Psoas muscle (tissue), 8 donors: ENCODE results near the gene CIPC. TPM values are rescaled to one million over a fixed set of nuclear protein-coding genes. Genes with fewer than 3 reads are reported as not detected.

Experiments
- ATAC-seq, 4 donors: fragments of 200-7000 bp; cut with Tn5 transposase; one replicate each; pipeline ENCODE4 v1.9.1; 2020; ENCODE audit warnings: moderate library complexity in 3 of 4, mild to moderate bottlenecking in 2 of 4
- DNase-seq, 2 donors: peaks; one replicate each; pipeline ENCODE4 v3.0.0-alpha.2; 2020
- H3K27ac ChIP-seq: fragments of 200-600 bp; one replicate; pipeline ENCODE4 v1.8.0; 2022
- H3K27me3 ChIP-seq, 3 donors: fragments of 200-600 bp in 1 of 3; one replicate each; pipeline versions ENCODE4 v1.6.1 to v1.8.0; 2013 to 2022; ENCODE audit warnings: low read length in 2 of 3, mild to moderate bottlenecking in 2 of 3, moderate library complexity in 1 of 3; ENCODE audit not compliant: insufficient read depth in 3 of 3
- H3K36me3 ChIP-seq, 2 donors: fragments of 200-600 bp in 1 of 2; one replicate each; pipeline versions ENCODE4 v1.6.1 to v1.8.0; 2013 to 2022; ENCODE audit warnings: low read depth in 1 of 2, mild to moderate bottlenecking in 1 of 2, moderate library complexity in 1 of 2; ENCODE audit not compliant: insufficient read depth in 1 of 2
- H3K4me1 ChIP-seq: fragments of 200-600 bp; one replicate; pipeline ENCODE4 v1.8.0; 2022
- H3K4me3 ChIP-seq: fragments of 200-600 bp; one replicate; pipeline ENCODE4 v1.8.0; 2022; ENCODE audit warnings: mild to moderate bottlenecking
- H3K9me3 ChIP-seq: fragments of 200-600 bp; one replicate; pipeline ENCODE4 v1.8.0; 2022
- WGBS, 3 donors: extraction: QIAGEN DNeasy Blood & Tissue Kit; methylation state at CpG; one replicate each; pipeline versions ENCODE4 v1.1.6 to v1.1.7; 2013; 5-methylcytosine and 5-hydroxymethylcytosine counted together
- intact Hi-C, 2 donors: fragments of 100-400 bp; cut with DNase I; formaldehyde crosslinking; loops; one replicate each; pipeline versions ENCODE4 v1.11.0 to v1.14.2; 2022
- polyA plus RNA-seq, 3 donors: library from polyadenylated mRNA; stranded (reverse); fragments of 200-250 nt; gene quantifications; one replicate each; pipeline ENCODE4 v1.2.3, GENCODE V29; 2013
- total RNA-seq, 4 donors: library from RNA; stranded (reverse); fragmentation: NEBNext Ultra II Directional in 2 of 4; extraction: Animal tissue kit (Norgen Biotek cat#: 25700) in 2 of 4; gene quantifications; one replicate each; pipeline versions ENCODE4 v1.2.1 to v1.2.4, GENCODE V29; 2021 to 2023
- TF ChIP-seq, protein P1 (sequence below): fragments of 200-600 bp; IDR thresholded peaks from one replicate; pipeline ENCODE4 v1.8.0; 2022; ENCODE audit warnings: antibody characterized with exemption
- donor health status: healthy with polysubstance abuse.
- donor health status: DM: no; HTN: no; CAD: no; lungs with moderate emphysema.
- donor health status: Bipolar disorder and iron deficiency.
- donor health status: healthy.
- donor health status: DM: yes; HTN: yes; CAD: no.
- donor health status: DM: no; HTN: no; CAD: no.
- donor health status: DM: no; HTN: no; CAD: no.
- donor health status: DM: yes; HTN: yes; CAD: no.

The CIPC gene
- total and polyA plus RNA-seq, 7 donors: 23.1 to 133 (median 101) TPM

- intact Hi-C loops: no loop called here
- peaks cover 15% of the 10 kb centered on the region for H3K9me3 ChIP-seq
- H3K4me1 ChIP-seq: peaks cover 5% of the 10 kb centered on the region
- H3K27ac ChIP-seq: peak overlapping the region; percentile 67
- 38 to 45% (median 39%) methylated on average over 21 of the region's 21 CpGs for WGBS, 3 donors
- H3K4me3 ChIP-seq: no peak overlapping the region
- peak; percentile 22 to 59 (median 23) for ATAC-seq
- peak; percentile 76 to 81 for DNase-seq
- H3K27me3 ChIP-seq: no peaks in the 10 kb centered on the region
- H3K36me3 ChIP-seq: no peaks in the 10 kb centered on the region
- TF ChIP-seq, protein P1, sequence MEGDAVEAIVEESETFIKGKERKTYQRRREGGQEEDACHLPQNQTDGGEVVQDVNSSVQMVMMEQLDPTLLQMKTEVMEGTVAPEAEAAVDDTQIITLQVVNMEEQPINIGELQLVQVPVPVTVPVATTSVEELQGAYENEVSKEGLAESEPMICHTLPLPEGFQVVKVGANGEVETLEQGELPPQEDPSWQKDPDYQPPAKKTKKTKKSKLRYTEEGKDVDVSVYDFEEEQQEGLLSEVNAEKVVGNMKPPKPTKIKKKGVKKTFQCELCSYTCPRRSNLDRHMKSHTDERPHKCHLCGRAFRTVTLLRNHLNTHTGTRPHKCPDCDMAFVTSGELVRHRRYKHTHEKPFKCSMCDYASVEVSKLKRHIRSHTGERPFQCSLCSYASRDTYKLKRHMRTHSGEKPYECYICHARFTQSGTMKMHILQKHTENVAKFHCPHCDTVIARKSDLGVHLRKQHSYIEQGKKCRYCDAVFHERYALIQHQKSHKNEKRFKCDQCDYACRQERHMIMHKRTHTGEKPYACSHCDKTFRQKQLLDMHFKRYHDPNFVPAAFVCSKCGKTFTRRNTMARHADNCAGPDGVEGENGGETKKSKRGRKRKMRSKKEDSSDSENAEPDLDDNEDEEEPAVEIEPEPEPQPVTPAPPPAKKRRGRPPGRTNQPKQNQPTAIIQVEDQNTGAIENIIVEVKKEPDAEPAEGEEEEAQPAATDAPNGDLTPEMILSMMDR: peak; percentile 74
Measured at GRCh38 chr14:77053046-77053841, 44.8 kb upstream of the CIPC start.

- peaks cover 15% of the 10 kb centered on the region for H3K9me3 ChIP-seq
- peaks cover 5% of the 10 kb centered on the region for H3K4me1 ChIP-seq
- no peaks in the 10 kb centered on the region for H3K27me3 ChIP-seq
- H3K4me3 ChIP-seq: no peak overlapping the region
- 43 to 48% (median 43%) methylated on average over 5 of the region's 5 CpGs for WGBS, 3 donors
- peak overlapping the region; percentile 61 for H3K27ac ChIP-seq
- ATAC-seq (no peak), DNase-seq (peak in 1 of 2 donors; percentile 58)
- no peaks in the 10 kb centered on the region for H3K36me3 ChIP-seq
- TF ChIP-seq, protein P1: no peak
- intact Hi-C loops: no loop called here
Measured at GRCh38 chr14:77055306-77055705, 42.8 kb upstream of the CIPC start.

DNA sequence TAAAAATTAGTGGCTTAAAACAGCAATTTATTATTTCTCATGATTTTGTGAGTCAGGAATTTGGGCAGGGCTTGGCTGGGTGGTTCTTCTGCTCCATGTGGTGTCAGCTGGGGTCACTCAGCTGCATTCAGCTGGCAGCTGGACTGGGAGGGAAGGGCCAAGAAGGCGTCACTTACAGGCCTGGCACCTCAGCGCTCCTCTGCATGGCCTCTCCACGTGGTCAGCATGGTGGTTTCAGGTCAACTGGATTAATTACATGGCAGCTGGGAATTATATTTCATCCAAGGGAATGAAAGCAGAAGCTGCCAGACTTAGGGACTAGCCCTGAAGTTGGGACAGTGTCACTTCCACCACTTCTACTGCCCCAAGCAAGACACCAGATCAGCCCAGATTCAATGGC is 42.1 kb upstream of the CIPC start:
- intact Hi-C loops: no loop called here
- 17 to 35% (median 23%) methylated on average over 3 of the region's 3 CpGs for WGBS, 3 donors
- peak in 1 of 2 donors; percentile 75 for DNase-seq
- Histone ChIP-seq H3K27me3 (no peaks in the 10 kb centered on the region), H3K4me3 (no peak overlapping the region), H3K4me1 (peaks cover 4% of the 10 kb centered on the region), H3K27ac (peak overlapping the region; percentile 61), H3K36me3 (no peaks in the 10 kb centered on the region), H3K9me3 (peaks cover 15% of the 10 kb centered on the region)
- peak; percentile 14 to 85 (median 70) for ATAC-seq
- TF ChIP-seq, protein P1: no peak

DNA sequence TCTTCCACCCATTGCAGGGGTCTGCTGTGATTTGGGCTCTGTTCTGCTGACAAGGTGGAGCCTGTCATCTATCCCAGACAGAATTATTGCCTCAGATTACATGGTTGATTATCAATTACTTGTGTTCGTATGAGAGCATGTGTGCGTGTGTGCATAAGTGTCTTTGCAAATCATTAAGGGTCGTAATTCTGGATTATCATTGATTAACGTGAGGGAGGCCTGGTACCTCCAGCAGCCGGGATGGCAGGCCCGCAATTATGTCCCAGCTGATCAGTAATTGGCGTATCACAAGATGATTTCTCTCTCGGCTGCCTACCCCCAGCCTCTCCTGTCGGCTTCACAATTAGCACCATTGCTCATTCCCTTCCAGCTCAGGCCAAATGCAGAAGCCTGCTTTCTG is 39.9 kb upstream of the CIPC start:
- TF ChIP-seq, protein P1: no peak
- no peaks in the 10 kb centered on the region for H3K36me3 ChIP-seq
- 80 to 86% (median 83%) methylated on average over 9 of the region's 9 CpGs for WGBS, 3 donors
- H3K9me3 ChIP-seq: peaks cover 15% of the 10 kb centered on the region
- H3K27me3 ChIP-seq: no peaks in the 10 kb centered on the region
- no peaks in the 10 kb centered on the region for H3K4me1 ChIP-seq
- H3K27ac ChIP-seq: no peak overlapping the region
- H3K4me3 ChIP-seq: no peak overlapping the region
- intact Hi-C loops: no loop called here
- ATAC-seq: no peak
- DNase-seq: peak in 1 of 2 donors; percentile 6
